Measurements from ENCODE around the gene TSPAN18. TPM values are rescaled to one million over a fixed set of nuclear protein-coding genes. Genes with fewer than 3 reads are reported as not detected.

The TSPAN18 gene
- total RNA-seq, 1 donor from 2014 or later, result 52.8 TPM

- Mint-ChIP-seq H3K27me3 (no peaks in the 10 kb centered on the region), H3K36me3 (peaks cover 21% of the 10 kb centered on the region), H3K4me1 (ENCODE audit: unreplicated experiment) (peaks cover 43% of the 10 kb centered on the region), H3K9me3 (peaks cover 11% of the 10 kb centered on the region), H3K4me3 (no peak overlapping the region), H3K27ac (no peak overlapping the region)
- TF ChIP-seq, protein P1, sequence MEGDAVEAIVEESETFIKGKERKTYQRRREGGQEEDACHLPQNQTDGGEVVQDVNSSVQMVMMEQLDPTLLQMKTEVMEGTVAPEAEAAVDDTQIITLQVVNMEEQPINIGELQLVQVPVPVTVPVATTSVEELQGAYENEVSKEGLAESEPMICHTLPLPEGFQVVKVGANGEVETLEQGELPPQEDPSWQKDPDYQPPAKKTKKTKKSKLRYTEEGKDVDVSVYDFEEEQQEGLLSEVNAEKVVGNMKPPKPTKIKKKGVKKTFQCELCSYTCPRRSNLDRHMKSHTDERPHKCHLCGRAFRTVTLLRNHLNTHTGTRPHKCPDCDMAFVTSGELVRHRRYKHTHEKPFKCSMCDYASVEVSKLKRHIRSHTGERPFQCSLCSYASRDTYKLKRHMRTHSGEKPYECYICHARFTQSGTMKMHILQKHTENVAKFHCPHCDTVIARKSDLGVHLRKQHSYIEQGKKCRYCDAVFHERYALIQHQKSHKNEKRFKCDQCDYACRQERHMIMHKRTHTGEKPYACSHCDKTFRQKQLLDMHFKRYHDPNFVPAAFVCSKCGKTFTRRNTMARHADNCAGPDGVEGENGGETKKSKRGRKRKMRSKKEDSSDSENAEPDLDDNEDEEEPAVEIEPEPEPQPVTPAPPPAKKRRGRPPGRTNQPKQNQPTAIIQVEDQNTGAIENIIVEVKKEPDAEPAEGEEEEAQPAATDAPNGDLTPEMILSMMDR (conservative IDR thresholded peaks at IDR 0.05), result no peak
- DNase-seq (ENCODE audit: extremely low spot score, unreplicated experiment), result no peak
These were observed 39.6 kb downstream of the TSPAN18 start for GRCh38 chr11:44766112-44766971.

- Mint-ChIP-seq H3K4me1 (ENCODE audit: unreplicated experiment) (peaks cover 37% of the 10 kb centered on the region), H3K4me3 (no peak overlapping the region), H3K27ac (no peak overlapping the region), H3K9me3 (peaks cover 11% of the 10 kb centered on the region), H3K36me3 (peaks cover 21% of the 10 kb centered on the region), H3K27me3 (no peaks in the 10 kb centered on the region)
- no peak for DNase-seq (ENCODE audit: extremely low spot score, unreplicated experiment)
- TF ChIP-seq, protein P1 (conservative IDR thresholded peaks at IDR 0.05), result no peak
These were observed 40.2 kb downstream of the TSPAN18 start for GRCh38 chr11:44766972-44767278.

DNA sequence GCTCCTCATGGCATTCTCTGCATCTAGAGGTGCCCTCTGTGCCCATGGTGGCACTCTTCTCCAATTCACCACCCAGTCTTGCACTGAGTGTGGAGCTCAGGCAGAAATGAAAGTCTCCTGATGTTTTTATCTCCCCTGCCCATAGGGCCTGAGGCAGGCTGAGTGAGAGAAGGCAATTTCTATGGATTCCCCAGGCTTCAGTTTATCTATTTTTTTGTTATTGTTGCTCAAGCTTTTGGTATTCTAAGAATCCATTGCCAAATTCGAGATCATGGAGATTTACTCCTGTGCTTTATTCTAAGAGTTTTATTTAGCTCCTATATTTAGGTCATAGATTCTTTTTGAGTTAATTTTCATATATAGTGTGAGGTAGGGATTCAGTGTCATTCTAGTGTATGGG is 40.7 kb downstream of the TSPAN18 start:
- peaks cover 21% of the 10 kb centered on the region for H3K36me3 Mint-ChIP-seq
- no peak overlapping the region for H3K4me3 Mint-ChIP-seq
- no peak overlapping the region for H3K27ac Mint-ChIP-seq
- DNase-seq (ENCODE audit: extremely low spot score, unreplicated experiment), result no peak
- H3K4me1 Mint-ChIP-seq (ENCODE audit: unreplicated experiment), result peaks cover 34% of the 10 kb centered on the region
- peaks cover 11% of the 10 kb centered on the region for H3K9me3 Mint-ChIP-seq
- no peaks in the 10 kb centered on the region for H3K27me3 Mint-ChIP-seq
- TF ChIP-seq, protein P1 (conservative IDR thresholded peaks at IDR 0.05), result no peak

- Mint-ChIP-seq H3K36me3 (peaks cover 21% of the 10 kb centered on the region), H3K4me3 (no peak overlapping the region), H3K4me1 (ENCODE audit: unreplicated experiment) (peaks cover 34% of the 10 kb centered on the region), H3K27me3 (no peaks in the 10 kb centered on the region), H3K27ac (no peak overlapping the region), H3K9me3 (peaks cover 11% of the 10 kb centered on the region)
- TF ChIP-seq, protein P1 (conservative IDR thresholded peaks at IDR 0.05), result no peak
- DNase-seq (ENCODE audit: extremely low spot score, unreplicated experiment), result no peak
These were observed 43.6 kb downstream of the TSPAN18 start for GRCh38 chr11:44770401-44770800.

- Mint-ChIP-seq H3K4me1 (ENCODE audit: unreplicated experiment) (peaks cover 37% of the 10 kb centered on the region), H3K27ac (no peak overlapping the region), H3K4me3 (no peak overlapping the region), H3K27me3 (no peaks in the 10 kb centered on the region), H3K9me3 (peaks cover 11% of the 10 kb centered on the region), H3K36me3 (peaks cover 20% of the 10 kb centered on the region)
- TF ChIP-seq, protein P1 (conservative IDR thresholded peaks at IDR 0.05), result no peak
- DNase-seq (ENCODE audit: extremely low spot score, unreplicated experiment), result no peak
These were observed 44.5 kb downstream of the TSPAN18 start for GRCh38 chr11:44771252-44771734.

All from type B pancreatic cell (in vitro differentiated cells).